Right hindlimb (tissue), 1 donor: Measurements from ENCODE around the gene MMEL1.

ENCODE experiments used
- DNase-seq: peaks from one replicate; pipeline ENCODE4 v3.0.0-alpha.2; 2018

Gene MMEL1

GRCh38 chr1:2604156-2604843 lies 28.5 kb downstream of the MMEL1 start:
- DNase-seq, result no peak

DNA sequence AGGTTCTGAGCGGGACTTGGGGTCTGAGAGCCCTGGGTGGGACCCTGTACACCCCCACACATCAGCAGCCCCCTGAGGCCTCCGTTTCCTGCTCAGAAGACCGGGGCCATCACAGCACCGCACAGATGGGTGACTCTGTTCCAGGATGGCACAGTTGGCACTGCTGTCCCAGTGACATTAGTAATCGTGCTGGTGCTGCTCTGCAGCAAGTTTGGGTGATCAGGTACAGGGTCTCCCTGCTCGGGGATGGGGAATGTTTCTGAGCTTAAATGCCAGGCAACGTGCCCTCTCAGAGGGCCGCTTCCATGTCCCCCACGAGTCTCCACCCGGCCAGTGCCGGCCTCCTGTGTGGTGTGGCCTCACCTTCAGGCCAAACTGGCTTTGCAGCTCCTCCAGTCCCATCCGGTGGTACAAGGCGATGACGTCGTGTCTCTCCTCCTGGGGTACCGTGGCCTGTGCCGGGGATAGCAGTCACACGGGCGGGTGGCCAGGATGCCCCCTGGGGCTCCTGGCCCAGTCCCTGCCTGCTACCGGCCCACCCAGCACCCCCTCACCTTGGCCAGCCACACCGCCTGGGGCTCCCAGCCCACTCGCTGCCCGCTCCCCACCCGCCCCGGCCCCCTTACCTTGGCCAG lies 29.2 kb downstream of the MMEL1 start:
- no peak for DNase-seq

GRCh38 chr1:2602866-2603520 lies 29.8 kb downstream of the MMEL1 start:
- DNase-seq, result no peak

DNA sequence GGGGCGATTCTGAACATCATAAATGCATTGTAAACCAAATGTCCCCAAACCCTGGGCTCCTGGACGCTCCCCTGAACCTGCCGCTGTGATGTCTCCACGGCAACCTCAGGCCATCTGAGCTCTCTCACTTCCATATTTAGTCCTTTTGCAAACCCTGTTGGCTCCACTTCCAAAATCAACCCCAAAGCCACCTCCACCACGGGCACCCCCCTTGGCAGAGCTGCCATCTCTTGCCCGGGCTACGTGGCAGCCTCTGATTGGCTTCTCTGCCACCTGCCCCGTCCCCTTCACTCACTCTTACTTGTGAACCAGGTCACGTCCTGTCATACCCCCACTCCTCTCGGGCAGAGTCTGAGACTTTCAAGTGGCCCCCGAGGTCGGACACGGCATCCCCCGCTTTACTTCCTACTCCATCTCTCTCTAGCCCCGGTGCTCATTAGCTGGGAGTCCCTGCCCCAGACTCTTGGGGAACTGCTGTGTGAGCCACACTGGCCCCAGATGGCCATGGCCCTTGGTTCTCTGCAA lies 30.4 kb downstream of the MMEL1 start:
- DNase-seq, result no peak

GRCh38 chr1:2601721-2602303 lies 31.0 kb downstream of the MMEL1 start:
- DNase-seq, result no peak

GRCh38 chr1:2598329-2598931 lies 34.4 kb downstream of the MMEL1 start:
- no peak for DNase-seq

GRCh38 chr1:2597441-2598328 lies 35.1 kb downstream of the MMEL1 start:
- DNase-seq, result no peak

- no peak for DNase-seq
Observed at GRCh38 chr1:2596530-2597333, 36.1 kb downstream of the MMEL1 start.

GRCh38 chr1:2595812-2596529 lies 36.8 kb downstream of the MMEL1 start:
- DNase-seq, result no peak

- DNase-seq, result no peak
Observed at GRCh38 chr1:2595261-2595811, 37.5 kb downstream of the MMEL1 start.

GRCh38 chr1:2594641-2595131 lies 38.1 kb downstream of the MMEL1 start:
- no peak for DNase-seq

GRCh38 chr1:2594001-2594640 lies 38.7 kb downstream of the MMEL1 start:
- DNase-seq, result peak; percentile 46

DNA sequence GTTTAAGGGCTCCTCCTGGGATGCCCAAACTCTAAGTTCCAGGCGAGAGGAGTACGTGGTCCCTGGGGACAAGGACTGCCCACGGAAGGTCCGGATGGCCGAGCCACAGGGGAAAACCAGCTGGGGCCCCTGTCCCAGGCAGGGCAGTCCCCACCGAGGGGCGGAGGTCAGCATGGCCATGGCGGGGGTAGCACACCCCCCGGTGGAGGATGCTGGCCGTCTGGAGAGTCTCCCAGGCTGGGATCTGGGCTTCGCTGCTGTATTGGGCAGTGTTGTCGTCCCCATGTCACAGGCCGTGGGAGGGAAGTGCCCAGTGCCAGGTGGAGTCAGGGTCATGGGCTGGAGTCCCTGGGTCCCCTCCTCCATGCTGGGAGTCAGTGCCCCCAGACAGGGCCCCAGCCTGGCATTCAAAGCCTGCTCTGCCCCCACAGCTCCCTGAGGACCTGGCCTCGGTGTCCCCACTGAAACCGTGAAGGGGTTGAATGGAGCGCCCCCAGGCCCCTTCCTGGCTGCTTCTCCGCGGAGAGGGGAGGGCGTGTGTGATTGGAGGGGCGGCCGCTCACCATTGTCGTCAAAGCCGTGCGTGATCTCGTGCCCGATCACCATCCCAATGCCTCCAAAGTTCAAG lies 39.5 kb downstream of the MMEL1 start:
- DNase-seq, result peak; percentile 12

DNA sequence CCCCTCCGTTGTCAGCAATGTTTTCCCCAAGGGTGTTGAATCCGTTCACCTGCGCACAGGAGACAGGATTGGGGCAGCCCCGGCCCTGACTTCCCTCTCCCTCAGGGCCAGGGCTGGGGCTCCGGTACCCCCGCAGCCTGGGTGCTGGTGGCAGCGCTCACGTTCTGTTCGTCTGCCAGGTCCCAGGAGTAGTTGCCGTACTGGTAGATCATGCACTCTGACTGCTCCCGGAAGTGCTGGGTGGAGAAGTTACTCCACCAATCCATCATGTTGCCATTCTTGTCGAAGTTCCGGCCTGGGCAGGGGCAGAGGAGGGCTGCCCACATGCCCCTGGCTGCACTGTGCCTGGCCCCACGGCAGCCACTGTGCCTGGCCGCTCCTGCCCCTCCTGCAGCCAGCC lies 40.1 kb downstream of the MMEL1 start:
- peak; percentile 9 for DNase-seq

GRCh38 chr1:2591581-2592261 lies 41.1 kb downstream of the MMEL1 start:
- peak; percentile 12 for DNase-seq

- DNase-seq, result peak; percentile 9
Observed at GRCh38 chr1:2591233-2591580, 41.6 kb downstream of the MMEL1 start.

GRCh38 chr1:2590233-2591141 lies 42.3 kb downstream of the MMEL1 start:
- peak; percentile 14 for DNase-seq
